Cardiac septum (tissue), 1 donor: ENCODE results near the gene SDK2. TPM values are rescaled to one million over a fixed set of nuclear protein-coding genes. Genes with fewer than 3 reads are reported as not detected.

Experiments used
- DNase-seq: peaks from one replicate; pipeline ENCODE4 v3.0.0-alpha.2; 2020; ENCODE audit warnings: low spot score
- intact Hi-C: fragments of 100-400 bp; cut with DNase I; formaldehyde crosslinking; loops from one replicate; pipeline ENCODE4 v1.14.0; 2022
- total RNA-seq: library from RNA; stranded (reverse); fragmentation: NEBNext Ultra II Directional; extraction: Animal tissue kit (Norgen Biotek cat#: 25700); gene quantifications from one replicate; pipeline ENCODE4 v1.2.1, GENCODE V29; 2021
- donor health status: DM: no; HTN: no; CAD: no.

Gene SDK2
- total RNA-seq, 1 donor from 2014 or later, result 3.0 TPM

GRCh38 chr17:73594025-73594424 lies 50.2 kb downstream of the SDK2 start:
- intact Hi-C loops, result no loop called here
- DNase-seq, result no peak

- intact Hi-C loops, result no loop called here
Observed at GRCh38 chr17:73593249-73593965, 50.8 kb downstream of the SDK2 start.

GRCh38 chr17:73592501-73592961 lies 51.7 kb downstream of the SDK2 start:
- DNase-seq, result no peak
- intact Hi-C loops, result no loop called here

More at GRCh38 chr17:73593249-73593965, 50.8 kb downstream of the SDK2 start:
- no peak for DNase-seq

DNA sequence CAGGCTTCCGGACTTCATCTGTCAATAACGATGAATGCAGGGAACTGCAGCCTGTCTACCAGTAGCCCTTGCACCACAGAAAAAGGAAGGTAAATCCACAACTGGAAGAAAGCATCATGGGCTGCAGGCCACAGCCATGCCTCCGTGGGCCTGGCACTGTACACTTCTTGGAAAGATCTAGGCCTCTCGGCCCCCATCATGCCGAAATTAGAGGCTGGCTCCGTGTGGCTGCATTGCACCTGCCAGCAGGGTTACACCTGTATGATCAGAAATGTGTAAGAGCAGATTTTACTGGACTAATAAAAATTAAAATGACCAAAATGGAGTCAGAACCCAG lies 52.2 kb downstream of the SDK2 start:
- intact Hi-C loops, result no loop called here
- no peak for DNase-seq

DNA sequence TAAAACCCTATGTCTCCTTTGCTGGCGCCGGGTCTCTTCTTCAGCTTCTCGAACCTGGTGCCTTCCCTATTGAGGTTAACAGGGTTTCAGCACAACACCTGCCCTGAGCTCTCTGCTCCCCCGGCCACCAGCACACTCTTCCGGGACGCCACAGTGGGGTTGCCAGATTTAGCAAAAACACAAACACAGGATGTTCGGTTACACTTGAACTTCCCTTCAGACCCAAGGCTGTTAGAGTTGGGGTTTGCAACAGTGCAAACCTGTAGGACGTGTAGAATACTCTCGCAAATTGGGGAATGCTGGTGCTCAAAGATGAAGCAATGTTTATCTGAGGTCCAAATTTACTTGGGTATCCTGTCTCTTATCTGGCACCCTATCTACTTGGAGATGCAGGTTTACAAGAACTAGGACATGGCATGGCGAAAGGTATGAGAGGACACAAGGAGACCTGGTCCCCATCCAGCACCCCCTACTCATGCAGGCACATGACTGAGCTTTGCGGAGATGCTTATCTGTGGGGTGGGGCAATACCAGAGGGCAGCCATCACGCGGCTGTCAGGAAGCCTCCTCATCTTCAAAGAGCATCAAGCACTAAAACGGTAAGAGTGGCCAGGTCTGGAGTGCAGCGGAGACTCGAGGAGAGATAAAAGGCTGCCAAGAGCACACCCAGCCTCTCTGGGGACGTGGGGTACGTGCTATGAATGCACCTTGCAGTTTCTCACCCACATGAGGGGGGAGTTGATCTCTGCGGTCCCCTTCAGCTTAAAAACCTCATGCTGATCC lies 52.8 kb downstream of the SDK2 start:
- intact Hi-C loops, result no loop called here
- no peak for DNase-seq

DNA sequence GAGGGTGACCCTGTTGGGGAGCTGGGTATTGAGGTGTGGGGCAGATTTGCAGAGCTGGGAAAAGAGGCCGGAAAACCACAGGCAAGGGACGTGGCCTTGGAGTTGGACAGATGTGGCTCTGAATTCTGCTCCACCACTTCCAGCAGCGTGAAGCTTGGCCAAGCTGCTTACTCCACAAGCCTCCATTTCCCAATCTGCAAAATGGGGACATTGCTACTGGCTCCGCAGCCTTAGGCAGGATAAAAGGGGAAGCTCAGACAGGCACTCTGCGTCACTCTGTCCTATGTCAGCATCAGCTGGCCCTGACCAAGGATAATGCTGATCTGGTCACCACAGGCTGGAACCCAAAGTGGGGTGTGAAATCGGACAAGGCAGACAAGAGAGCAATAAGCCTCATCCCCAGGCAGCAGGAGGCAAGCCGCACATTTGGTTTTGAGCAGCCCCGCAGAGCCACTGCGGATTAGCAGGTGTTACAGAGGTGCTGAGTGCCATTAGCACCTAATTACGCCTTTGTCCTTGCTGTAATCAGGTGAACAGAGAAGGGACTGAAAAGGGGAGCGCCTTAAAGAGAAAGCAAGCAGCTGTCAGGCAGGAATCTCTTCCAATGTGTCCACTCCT lies 54.8 kb downstream of the SDK2 start:
- no peak for DNase-seq
- intact Hi-C loops, result loop anchor here (5.0 to 10.0 kb wide), 2 partner anchors 55 to 107 kb away; no protein-coding TSS in a partner anchor

DNA sequence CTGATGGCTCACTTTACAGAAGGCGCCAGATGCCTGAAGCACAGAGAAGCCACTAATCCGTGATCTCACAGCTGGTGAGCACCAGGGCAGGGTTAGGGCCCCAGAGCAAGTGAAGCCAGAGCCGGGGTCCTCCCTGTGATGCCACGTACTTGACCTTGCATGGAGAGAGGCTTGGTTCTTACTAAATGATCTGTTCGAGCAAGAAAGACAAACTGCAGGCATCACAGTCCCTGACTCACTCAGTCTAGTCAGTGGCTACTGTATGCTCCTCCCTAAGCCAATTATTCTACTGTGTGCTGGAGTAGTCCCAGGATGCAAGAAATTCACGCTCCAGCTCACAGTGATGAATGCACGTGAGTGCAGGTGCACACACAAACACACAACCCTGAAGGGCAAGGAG lies 55.4 kb downstream of the SDK2 start:
- DNase-seq, result no peak
- intact Hi-C loops, result loop anchor here (5.0 to 10.0 kb wide), 2 partner anchors 54 to 107 kb away; no protein-coding TSS in a partner anchor

- intact Hi-C loops, result loop anchor here (5.0 to 10.0 kb wide), 2 partner anchors 54 to 106 kb away; no protein-coding TSS in a partner anchor
- DNase-seq, result no peak
Observed at GRCh38 chr17:73588301-73588846, 55.9 kb downstream of the SDK2 start.

DNA sequence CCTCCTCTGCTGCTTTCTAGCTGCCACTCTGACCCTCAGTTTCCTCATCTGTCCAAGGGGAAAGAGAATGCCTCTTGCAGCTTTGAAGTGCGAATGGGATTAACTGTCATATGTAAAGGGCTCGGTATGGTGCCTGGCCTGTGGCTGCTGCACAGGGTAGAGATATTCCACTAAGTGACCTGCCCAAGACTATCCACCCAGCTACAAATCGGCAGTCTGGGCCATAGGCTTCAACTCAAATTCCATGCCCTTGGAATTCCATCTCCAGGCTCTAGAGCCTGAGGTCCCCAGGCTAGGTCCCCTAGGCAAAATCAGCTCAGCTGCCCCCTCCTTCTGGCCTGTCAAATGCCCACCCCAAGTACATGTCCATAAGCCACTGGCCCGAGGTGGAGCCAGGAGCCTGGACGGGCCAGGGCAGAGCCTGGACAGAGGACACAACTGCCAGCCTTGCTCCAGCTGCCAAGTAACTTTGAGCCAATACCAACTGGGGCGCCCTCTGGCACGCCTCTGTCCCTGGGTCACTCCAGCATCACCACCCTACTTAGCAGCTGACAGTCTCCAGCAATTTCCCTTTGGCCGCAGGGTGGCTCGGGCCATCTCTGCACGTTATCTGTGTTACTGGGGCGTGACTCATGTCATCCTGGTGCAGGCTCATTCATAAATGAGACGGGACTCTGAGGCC lies 57.2 kb downstream of the SDK2 start:
- intact Hi-C loops, result loop anchor here (5.0 to 10.0 kb wide), 2 partner anchors 52 to 105 kb away; no protein-coding TSS in a partner anchor
- DNase-seq, result no peak

GRCh38 chr17:73586275-73586832 lies 57.9 kb downstream of the SDK2 start:
- DNase-seq, result no peak
- intact Hi-C loops, result loop anchor here (5.0 to 10.0 kb wide), 2 partner anchors 52 to 104 kb away; no protein-coding TSS in a partner anchor

DNA sequence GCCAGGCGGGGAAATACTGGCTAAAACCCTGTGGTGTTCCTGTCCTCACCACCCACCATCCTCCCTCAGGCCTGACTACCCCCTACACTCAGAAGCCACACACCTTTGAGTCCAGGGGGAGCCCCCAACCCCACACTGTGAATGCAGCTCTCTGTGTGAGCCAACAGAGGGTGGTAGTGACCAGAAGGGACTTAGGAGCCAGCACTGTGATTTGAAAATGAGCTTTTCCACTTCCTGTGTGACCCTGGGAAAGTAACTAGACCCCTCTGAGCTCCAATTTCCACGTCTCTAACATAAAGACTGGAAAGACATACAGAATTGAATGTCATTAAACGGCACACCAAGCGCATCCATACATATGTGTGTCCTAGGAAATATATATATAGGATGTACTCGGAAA lies 58.7 kb downstream of the SDK2 start:
- intact Hi-C loops, result loop anchor here (5.0 to 10.0 kb wide), 2 partner anchors 51 to 103 kb away; no protein-coding TSS in a partner anchor
- no peak for DNase-seq

GRCh38 chr17:73584987-73585386 lies 59.3 kb downstream of the SDK2 start:
- intact Hi-C loops, result loop anchor here (5.0 to 10.0 kb wide), 2 partner anchors 50 to 103 kb away; no protein-coding TSS in a partner anchor
- DNase-seq, result no peak

DNA sequence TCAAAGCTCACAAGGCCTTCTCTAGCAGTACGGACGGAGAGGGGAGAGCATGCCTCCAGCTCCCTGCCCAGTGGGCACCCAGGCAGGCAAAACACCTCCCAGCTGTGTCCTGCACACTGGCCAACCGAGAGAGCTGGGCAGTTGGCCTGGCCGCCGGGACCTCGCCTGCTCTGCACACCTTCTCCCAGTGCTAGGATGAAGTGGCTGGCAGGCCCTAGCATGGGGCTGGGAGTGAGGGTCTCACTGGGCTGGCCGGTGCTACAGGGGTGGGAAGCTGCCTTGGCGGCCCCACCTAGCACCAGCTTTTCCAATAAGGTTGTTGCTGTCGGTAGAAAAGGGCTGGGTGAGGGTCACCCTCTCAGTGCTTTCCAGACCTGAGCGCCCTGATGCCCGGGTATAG lies 60.2 kb downstream of the SDK2 start:
- DNase-seq, result no peak
- intact Hi-C loops, result loop anchor here (10.0 kb wide), 1 partner anchor 49 kb away; no protein-coding TSS in a partner anchor

GRCh38 chr17:73582821-73583220 lies 61.4 kb downstream of the SDK2 start:
- intact Hi-C loops, result loop anchor here (10.0 kb wide), 1 partner anchor 48 kb away; no protein-coding TSS in a partner anchor
- no peak for DNase-seq

DNA sequence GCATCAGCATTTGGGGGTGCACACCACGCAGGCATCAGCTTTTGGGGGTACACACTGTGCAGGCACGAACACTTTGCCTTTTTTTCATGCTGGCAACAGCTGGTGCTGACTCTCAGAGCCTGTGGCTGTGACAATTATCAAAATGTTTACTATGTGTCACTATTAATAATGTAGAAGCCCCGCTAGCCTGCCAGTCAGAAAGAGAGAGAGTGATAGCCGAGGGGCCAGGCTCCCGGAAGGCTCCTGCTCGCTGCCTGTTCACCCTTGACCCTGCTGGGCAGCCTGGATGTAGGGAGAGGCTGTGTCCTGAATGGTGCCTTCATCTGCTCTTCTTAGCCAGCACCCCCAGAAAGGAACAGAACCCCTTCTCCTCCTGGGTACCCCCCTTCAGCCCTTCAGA lies 61.9 kb downstream of the SDK2 start:
- intact Hi-C loops, result loop anchor here (10.0 kb wide), 1 partner anchor 48 kb away; no protein-coding TSS in a partner anchor
- no peak for DNase-seq

GRCh38 chr17:73581379-73581778 lies 62.9 kb downstream of the SDK2 start:
- no peak for DNase-seq
- intact Hi-C loops, result loop anchor here (10.0 kb wide), 1 partner anchor 47 kb away; no protein-coding TSS in a partner anchor

GRCh38 chr17:73580073-73580710 lies 64.1 kb downstream of the SDK2 start:
- intact Hi-C loops, result loop anchor here (10.0 kb wide), 1 partner anchor 45 kb away; no protein-coding TSS in a partner anchor

GRCh38 chr17:73576556-73577098 lies 67.6 kb downstream of the SDK2 start:
- intact Hi-C loops, result no loop called here
- no peak for DNase-seq

More at GRCh38 chr17:73580073-73580710, 64.1 kb downstream of the SDK2 start:
- no peak for DNase-seq
